ENCODE data around the gene PDE4D.
"Not testable (repeated sequence)": the region's sequence is repeated elsewhere in the genome, so short reads cannot be mapped to it uniquely, and the experiment has no call there.

Gene PDE4D

DNA sequence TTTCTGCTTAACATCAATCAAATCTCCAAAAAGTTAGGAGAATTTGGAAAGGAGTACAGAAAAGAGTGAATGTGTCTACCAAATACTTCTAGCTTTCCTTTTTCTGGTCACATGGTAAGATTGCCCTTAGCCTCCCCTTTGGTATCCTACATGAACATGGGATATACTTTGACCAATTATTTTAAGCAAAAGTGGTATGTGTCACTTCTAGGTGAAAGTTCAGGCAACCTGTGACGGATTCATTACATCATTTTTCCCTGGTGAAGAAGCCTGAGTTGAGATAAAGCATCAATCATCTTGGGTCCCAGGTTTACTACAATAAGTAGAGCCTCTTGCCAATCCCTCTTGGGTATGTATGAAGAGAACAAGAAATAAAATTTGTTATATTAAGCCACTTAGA, 419.2 kb downstream of the PDE4D start:
- no peak for TF ChIP-seq CTCF (IDR thresholded peaks at IDR 0.05; ENCODE audit: insufficient read depth, low read length, poor library complexity, severe bottlenecking)
- Histone ChIP-seq H3K4me3 (replicated peaks; ENCODE audit: low read depth, low read length) (no peak overlapping the region), H3K27me3 (replicated peaks; ENCODE audit: control insufficient read depth, insufficient read depth, low read length) (no peaks in the 10 kb centered on the region), H3K36me3 (ENCODE audit: control insufficient read depth, insufficient read depth, low read length) (no peaks in the 10 kb centered on the region)
- no peak for DNase-seq (ENCODE audit: extremely low read depth, insufficient read length)

DNA sequence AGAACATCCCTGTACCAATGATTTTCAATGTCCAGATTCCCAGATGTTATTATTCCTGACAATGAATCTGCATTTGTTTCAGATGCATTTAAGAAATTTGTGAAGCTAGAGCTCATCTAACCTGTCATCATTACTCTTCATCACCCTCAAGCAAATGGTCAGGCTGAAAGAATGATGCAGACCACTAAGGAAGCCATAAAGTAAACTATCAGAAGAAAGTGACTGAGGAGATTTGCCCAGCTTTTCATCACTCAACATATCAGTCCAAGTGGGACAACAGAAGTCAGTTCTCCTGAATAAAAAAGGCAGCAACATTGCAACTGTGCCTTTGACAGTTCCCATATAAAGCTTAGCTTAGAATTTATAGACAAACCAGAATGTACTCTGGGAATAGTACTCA, 419.9 kb downstream of the PDE4D start:
- no peak for TF ChIP-seq CTCF (IDR thresholded peaks at IDR 0.05; ENCODE audit: insufficient read depth, low read length, poor library complexity, severe bottlenecking)
- no peaks in the 10 kb centered on the region for H3K27me3 ChIP-seq (replicated peaks; ENCODE audit: control insufficient read depth, insufficient read depth, low read length)
- no peak overlapping the region for H3K4me3 ChIP-seq (replicated peaks; ENCODE audit: low read depth, low read length)
- DNase-seq (ENCODE audit: extremely low read depth, insufficient read length), result no peak
- H3K36me3 ChIP-seq (ENCODE audit: control insufficient read depth, insufficient read depth, low read length), result no peaks in the 10 kb centered on the region

- Histone ChIP-seq H3K27me3 (replicated peaks; ENCODE audit: control insufficient read depth, insufficient read depth, low read length) (no peaks in the 10 kb centered on the region), H3K36me3 (ENCODE audit: control insufficient read depth, insufficient read depth, low read length) (no peaks in the 10 kb centered on the region), H3K4me3 (replicated peaks; ENCODE audit: low read depth, low read length) (no peak overlapping the region)
- TF ChIP-seq CTCF (IDR thresholded peaks at IDR 0.05; ENCODE audit: insufficient read depth, low read length, poor library complexity, severe bottlenecking), result no peak
- DNase-seq (ENCODE audit: extremely low read depth, insufficient read length), result no peak
Measured at GRCh38 chr5:59471463-59471862, 422.1 kb downstream of the PDE4D start.

DNA sequence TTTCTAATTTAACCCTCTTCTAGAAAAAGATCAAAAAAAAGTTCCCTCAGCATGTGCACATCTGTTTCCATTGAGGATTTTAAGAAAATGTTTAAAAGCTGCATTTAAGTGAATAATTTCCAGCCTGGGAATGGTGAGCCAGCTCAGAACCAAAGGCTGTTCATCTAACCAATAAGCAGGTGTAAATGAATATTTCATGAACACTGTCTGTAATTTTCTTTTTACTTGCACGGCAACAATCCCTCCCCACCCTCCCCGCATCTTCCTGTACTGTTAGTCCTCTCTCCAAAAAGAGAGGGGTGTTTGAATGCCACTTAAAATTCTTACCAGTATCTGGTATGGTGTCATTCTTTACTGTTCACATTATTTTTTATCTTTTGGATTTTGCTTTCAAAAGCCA, 425.6 kb downstream of the PDE4D start:
- no peak for TF ChIP-seq CTCF (IDR thresholded peaks at IDR 0.05; ENCODE audit: insufficient read depth, low read length, poor library complexity, severe bottlenecking)

GRCh38 chr5:59466271-59466670, 427.3 kb downstream of the PDE4D start:
- Histone ChIP-seq H3K36me3 (ENCODE audit: control insufficient read depth, insufficient read depth, low read length) (no peaks in the 10 kb centered on the region), H3K4me3 (replicated peaks; ENCODE audit: low read depth, low read length) (no peak overlapping the region), H3K27me3 (replicated peaks; ENCODE audit: control insufficient read depth, insufficient read depth, low read length) (no peaks in the 10 kb centered on the region)
- TF ChIP-seq CTCF (IDR thresholded peaks at IDR 0.05; ENCODE audit: insufficient read depth, low read length, poor library complexity, severe bottlenecking), result no peak
- no peak for DNase-seq (ENCODE audit: extremely low read depth, insufficient read length)

More for the DNA sequence above, 425.6 kb downstream of the PDE4D start:
- Histone ChIP-seq H3K27me3 (replicated peaks; ENCODE audit: control insufficient read depth, insufficient read depth, low read length) (no peaks in the 10 kb centered on the region), H3K36me3 (ENCODE audit: control insufficient read depth, insufficient read depth, low read length) (no peaks in the 10 kb centered on the region), H3K4me3 (replicated peaks; ENCODE audit: low read depth, low read length) (no peak overlapping the region)
- DNase-seq (ENCODE audit: extremely low read depth, insufficient read length), result no peak

GRCh38 chr5:59464969-59465368, 428.6 kb downstream of the PDE4D start:
- no peak overlapping the region for H3K4me3 ChIP-seq (replicated peaks; ENCODE audit: low read depth, low read length)
- H3K36me3 ChIP-seq (ENCODE audit: control insufficient read depth, insufficient read depth, low read length), result no peaks in the 10 kb centered on the region
- TF ChIP-seq CTCF (IDR thresholded peaks at IDR 0.05; ENCODE audit: insufficient read depth, low read length, poor library complexity, severe bottlenecking), result no peak
- H3K27me3 ChIP-seq (replicated peaks; ENCODE audit: control insufficient read depth, insufficient read depth, low read length), result no peaks in the 10 kb centered on the region; the same call in 1 of the 2 replicates
- no peak for DNase-seq (ENCODE audit: extremely low read depth, insufficient read length)

GRCh38 chr5:59463618-59464166, 429.8 kb downstream of the PDE4D start:
- H3K27me3 ChIP-seq (replicated peaks; ENCODE audit: control insufficient read depth, insufficient read depth, low read length); DNase-seq (ENCODE audit: extremely low read depth, insufficient read length); H3K4me3 ChIP-seq (replicated peaks; ENCODE audit: low read depth, low read length); H3K36me3 ChIP-seq (ENCODE audit: control insufficient read depth, insufficient read depth, low read length): not testable (repeated sequence)
